ENCODE results near the gene MANBA. TPM values are rescaled to one million over a fixed set of nuclear protein-coding genes. Genes with fewer than 3 reads are reported as not detected.
"Not testable (repeated sequence)": the region's sequence is repeated elsewhere in the genome, so short reads cannot be mapped to it uniquely, and the experiment has no call there.

MANBA gene
- total RNA-seq, 1 donor from 2014 or later = 27.3 TPM

- intact Hi-C loops (cut with micrococcal nuclease) = no loop called here
- ATAC-seq = no peak
- DNase-seq = no peak
Observed at GRCh38 chr4:102638621-102639020, 122.1 kb downstream of the MANBA start.

GRCh38 chr4:102637391-102637790 lies 123.4 kb downstream of the MANBA start:
- no peak for ATAC-seq
- intact Hi-C loops (cut with micrococcal nuclease) = no loop called here
- DNase-seq = no peak

GRCh38 chr4:102633100-102633499 lies 127.7 kb downstream of the MANBA start:
- no peak for ATAC-seq
- intact Hi-C loops (cut with micrococcal nuclease) = no loop called here
- no peak for DNase-seq

- no peak for DNase-seq
- intact Hi-C loops (cut with micrococcal nuclease) = no loop called here
- no peak for ATAC-seq
Observed at GRCh38 chr4:102632241-102633065, 128.3 kb downstream of the MANBA start.

- DNase-seq = no peak
- intact Hi-C loops (cut with micrococcal nuclease) = no loop called here
- ATAC-seq = no peak
Observed at GRCh38 chr4:102631616-102632015, 129.2 kb downstream of the MANBA start.

GRCh38 chr4:102629673-102630072 lies 131.1 kb downstream of the MANBA start:
- intact Hi-C loops (cut with micrococcal nuclease) = no loop called here
- ATAC-seq (no peak), DNase-seq (no peak)

- ATAC-seq (no peak), DNase-seq (no peak)
- intact Hi-C loops (cut with micrococcal nuclease) = no loop called here
Observed at GRCh38 chr4:102627831-102628523, 132.8 kb downstream of the MANBA start.

- ATAC-seq = peak; percentile 80
- peak; percentile 44 for DNase-seq
- intact Hi-C loops (cut with micrococcal nuclease) = no loop called here
Observed at GRCh38 chr4:102625232-102625930, 135.4 kb downstream of the MANBA start.

- ATAC-seq (no peak), DNase-seq (no peak)
- intact Hi-C loops (cut with micrococcal nuclease) = no loop called here
Observed at GRCh38 chr4:102624505-102624904, 136.3 kb downstream of the MANBA start.

GRCh38 chr4:102623622-102624021 lies 137.1 kb downstream of the MANBA start:
- intact Hi-C loops (cut with micrococcal nuclease) = no loop called here
- no peak for DNase-seq
- no peak for ATAC-seq

GRCh38 chr4:102620697-102621497 lies 139.9 kb downstream of the MANBA start:
- ATAC-seq (peak; percentile 95), DNase-seq (no peak)
- intact Hi-C loops (cut with micrococcal nuclease) = loop anchor here (2.0 kb wide), 1 partner anchor 388 kb away; no protein-coding TSS in a partner anchor

- not testable (repeated sequence) for DNase-seq, ATAC-seq
- intact Hi-C loops (cut with micrococcal nuclease) = loop anchor here (2.0 kb wide), 1 partner anchor 389 kb away; no protein-coding TSS in a partner anchor
Observed at GRCh38 chr4:102619776-102620631, 140.8 kb downstream of the MANBA start.

GRCh38 chr4:102619021-102619420 lies 141.7 kb downstream of the MANBA start:
- DNase-seq; intact Hi-C loops (cut with micrococcal nuclease); ATAC-seq: not testable (repeated sequence)

- DNase-seq = no peak
- intact Hi-C loops (cut with micrococcal nuclease) = no loop called here
- ATAC-seq = no peak
Observed at GRCh38 chr4:102616636-102617035, 144.1 kb downstream of the MANBA start.

- intact Hi-C loops (cut with micrococcal nuclease) = no loop called here
- ATAC-seq = no peak
- DNase-seq = peak; percentile 31
Observed at GRCh38 chr4:102614801-102615200, 146.0 kb downstream of the MANBA start.

GRCh38 chr4:102612824-102613366 lies 147.9 kb downstream of the MANBA start:
- intact Hi-C loops (cut with micrococcal nuclease) = no loop called here
- no peak for ATAC-seq

GRCh38 chr4:102612210-102612609 lies 148.6 kb downstream of the MANBA start:
- intact Hi-C loops (cut with micrococcal nuclease) = no loop called here
- ATAC-seq = no peak
- DNase-seq = no peak

More at GRCh38 chr4:102612824-102613366, 147.9 kb downstream of the MANBA start:
- no peak for DNase-seq

GRCh38 chr4:102610476-102610875 lies 150.3 kb downstream of the MANBA start:
- intact Hi-C loops (cut with micrococcal nuclease) = no loop called here
- no peak for ATAC-seq
- DNase-seq = no peak

All from left ventricle myocardium superior (tissue), 1 donor.